Body of pancreas (tissue), 4 donors: ENCODE data around the gene KRTAP4-8.

Experiments used
- POLR2A ChIP-seq, 3 donors: fragments of 450-650 bp; IDR thresholded peaks; one replicate each; pipeline ENCODE4 v1.6.1; 2016; ENCODE audit warnings: antibody characterized with exemption in 3 of 3, mild to moderate bottlenecking in 2 of 3
- TF ChIP-seq, protein P1 (sequence below), 7 experiments: fragments of 450-650 bp in 4 of 7; fragments of 200-600 bp in 3 of 7; sonication (generic) in 3 of 7; IDR thresholded peaks; one replicate each; pipeline ENCODE4 v1.5.1; 2016 to 2019; ENCODE audit warnings: antibody characterized with exemption in 7 of 7

DNA sequence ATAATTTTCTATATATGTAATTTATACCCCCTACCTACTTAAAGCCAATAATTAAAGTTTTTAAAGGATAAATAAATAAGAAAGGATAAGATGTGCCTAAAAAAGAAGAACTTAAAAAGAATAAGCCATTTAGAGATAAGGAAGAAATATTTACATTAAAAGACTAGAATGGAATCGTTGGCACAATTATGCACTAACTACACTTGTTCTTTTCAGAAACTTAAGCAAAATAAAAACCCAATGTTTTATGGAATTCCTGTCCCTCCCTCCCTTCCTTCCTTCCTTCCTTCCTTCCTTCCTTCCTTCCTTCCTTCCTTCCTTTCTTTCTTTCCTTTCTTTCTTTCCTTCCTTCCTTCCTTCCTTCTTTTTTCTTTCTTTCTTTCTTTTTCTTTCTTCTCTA is 46.9 kb upstream of the KRTAP4-8 start:
- TF ChIP-seq, protein P1, sequence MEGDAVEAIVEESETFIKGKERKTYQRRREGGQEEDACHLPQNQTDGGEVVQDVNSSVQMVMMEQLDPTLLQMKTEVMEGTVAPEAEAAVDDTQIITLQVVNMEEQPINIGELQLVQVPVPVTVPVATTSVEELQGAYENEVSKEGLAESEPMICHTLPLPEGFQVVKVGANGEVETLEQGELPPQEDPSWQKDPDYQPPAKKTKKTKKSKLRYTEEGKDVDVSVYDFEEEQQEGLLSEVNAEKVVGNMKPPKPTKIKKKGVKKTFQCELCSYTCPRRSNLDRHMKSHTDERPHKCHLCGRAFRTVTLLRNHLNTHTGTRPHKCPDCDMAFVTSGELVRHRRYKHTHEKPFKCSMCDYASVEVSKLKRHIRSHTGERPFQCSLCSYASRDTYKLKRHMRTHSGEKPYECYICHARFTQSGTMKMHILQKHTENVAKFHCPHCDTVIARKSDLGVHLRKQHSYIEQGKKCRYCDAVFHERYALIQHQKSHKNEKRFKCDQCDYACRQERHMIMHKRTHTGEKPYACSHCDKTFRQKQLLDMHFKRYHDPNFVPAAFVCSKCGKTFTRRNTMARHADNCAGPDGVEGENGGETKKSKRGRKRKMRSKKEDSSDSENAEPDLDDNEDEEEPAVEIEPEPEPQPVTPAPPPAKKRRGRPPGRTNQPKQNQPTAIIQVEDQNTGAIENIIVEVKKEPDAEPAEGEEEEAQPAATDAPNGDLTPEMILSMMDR (IDR thresholded peaks at IDR 0.05) = no peak
- no peak for TF ChIP-seq POLR2A (IDR thresholded peaks at IDR 0.05)
